GM12878 (cell line): Measurements from ENCODE around the gene GRIK1.

Experiments used
- BRCA1 ChIP-seq: IDR thresholded peaks from 2 replicates; pipeline ENCODE4 v1.6.1; 2011; ENCODE audit warnings: low read depth, low read length, improper control_type of control experiment
- CTCF ChIP-seq, 3 experiments: IDR thresholded peaks in 2 of 3; conservative IDR thresholded peaks in 1 of 3; 2 replicates each; pipeline ENCODE4 v1.5.1; 2011; ENCODE audit warnings: low read depth in 3 of 3, low read length in 3 of 3, mild to moderate bottlenecking in 3 of 3, control low read depth in 2 of 3, moderate library complexity in 2 of 3, inconsistent platforms in 1 of 3, mixed read lengths in 1 of 3; ENCODE audit not compliant: control insufficient read depth in 2 of 3, insufficient read depth in 1 of 3; ENCODE audit errors: extremely low read depth in 1 of 3
- HSF1 ChIP-seq: fragments of 150-350 bp; IDR thresholded peaks from 2 replicates; pipeline ENCODE4 v1.6.1; 2014; ENCODE audit warnings: mild to moderate bottlenecking, low read depth, low read length
- PBX3 ChIP-seq: IDR thresholded peaks from 2 replicates; pipeline ENCODE4 v1.6.1; 2011; ENCODE audit warnings: mild to moderate bottlenecking, low read depth, low read length, moderate library complexity; ENCODE audit not compliant: insufficient replicate concordance
- POLR2A ChIP-seq: IDR thresholded peaks from 2 replicates; pipeline ENCODE4 v1.6.1; 2011; ENCODE audit warnings: low read depth, mild to moderate bottlenecking, low read length
- YY1 ChIP-seq: IDR thresholded peaks from 2 replicates; pipeline ENCODE4 v1.6.1; 2011; ENCODE audit warnings: low read depth, mild to moderate bottlenecking, low read length
- ZNF24 ChIP-seq: fragments of 450-650 bp; IDR thresholded peaks from 2 replicates; pipeline ENCODE4 v1.6.1; 2017; ENCODE audit warnings: antibody characterized with exemption, mild to moderate bottlenecking

- no peak for TF ChIP-seq HSF1
- no peak for TF ChIP-seq ZNF24
- TF ChIP-seq CTCF (IDR thresholded peaks at IDR 0.05 in 2 of 3, conservative IDR thresholded peaks at IDR 0.05 in 1 of 3; ENCODE audit: control insufficient read depth in 2 of 3, extremely low read depth in 1 of 3, insufficient read depth in 1 of 3, low read depth in 3 of 3, low read length in 3 of 3) = no peak
- no peak for TF ChIP-seq YY1
- TF ChIP-seq PBX3 = no peak
- TF ChIP-seq POLR2A = no peak
- no peak for TF ChIP-seq BRCA1
Measured at GRCh38 chr21:29655577-29655976, 284.2 kb downstream of the GRIK1 start.
